PC-3 (cell line): Measurements from ENCODE around the gene POLR3B.

ENCODE experiments used
- EZH2 ChIP-seq: fragments of 300-600 bp; sonication (generic); IDR thresholded peaks from one replicate; pipeline ENCODE4 v1.6.1; 2017; ENCODE audit warnings: antibody characterized with exemption, mild to moderate bottlenecking, low read length; ENCODE audit not compliant: unreplicated experiment
- EZH2phosphoT487 ChIP-seq: fragments of 300-600 bp; sonication (generic); IDR thresholded peaks from 2 replicates; pipeline ENCODE4 v1.6.1; 2018; ENCODE audit warnings: mild to moderate bottlenecking, antibody characterized with exemption, low read length, borderline replicate concordance
- TF ChIP-seq, protein P1 (sequence below): fragments of 300-600 bp; sonication (generic); conservative IDR thresholded peaks from 2 replicates; pipeline ENCODE4 v1.5.1; 2017; ENCODE audit warnings: antibody characterized with exemption, low read depth, mild to moderate bottlenecking, low read length

DNA sequence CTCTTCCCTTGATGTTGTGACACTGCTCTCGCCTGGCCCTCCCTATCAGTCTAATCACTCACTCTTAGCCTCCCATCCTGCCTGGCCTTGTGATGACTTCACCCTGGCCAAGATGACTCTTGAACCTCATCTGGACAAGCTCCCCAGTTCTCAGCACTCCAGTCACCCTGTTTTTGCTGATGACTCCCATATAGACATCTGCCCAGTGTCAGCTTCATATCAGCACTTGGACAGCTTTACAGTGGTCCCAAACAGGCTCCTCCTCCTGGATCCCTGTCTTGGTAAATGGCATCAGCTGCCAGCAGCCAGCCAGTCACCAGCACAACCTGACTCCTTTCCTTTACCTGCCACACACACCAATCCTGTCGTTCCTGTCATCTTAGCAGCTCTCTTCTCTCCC lies 104.2 kb downstream of the POLR3B start:
- no peak for TF ChIP-seq EZH2
- TF ChIP-seq, protein P1, sequence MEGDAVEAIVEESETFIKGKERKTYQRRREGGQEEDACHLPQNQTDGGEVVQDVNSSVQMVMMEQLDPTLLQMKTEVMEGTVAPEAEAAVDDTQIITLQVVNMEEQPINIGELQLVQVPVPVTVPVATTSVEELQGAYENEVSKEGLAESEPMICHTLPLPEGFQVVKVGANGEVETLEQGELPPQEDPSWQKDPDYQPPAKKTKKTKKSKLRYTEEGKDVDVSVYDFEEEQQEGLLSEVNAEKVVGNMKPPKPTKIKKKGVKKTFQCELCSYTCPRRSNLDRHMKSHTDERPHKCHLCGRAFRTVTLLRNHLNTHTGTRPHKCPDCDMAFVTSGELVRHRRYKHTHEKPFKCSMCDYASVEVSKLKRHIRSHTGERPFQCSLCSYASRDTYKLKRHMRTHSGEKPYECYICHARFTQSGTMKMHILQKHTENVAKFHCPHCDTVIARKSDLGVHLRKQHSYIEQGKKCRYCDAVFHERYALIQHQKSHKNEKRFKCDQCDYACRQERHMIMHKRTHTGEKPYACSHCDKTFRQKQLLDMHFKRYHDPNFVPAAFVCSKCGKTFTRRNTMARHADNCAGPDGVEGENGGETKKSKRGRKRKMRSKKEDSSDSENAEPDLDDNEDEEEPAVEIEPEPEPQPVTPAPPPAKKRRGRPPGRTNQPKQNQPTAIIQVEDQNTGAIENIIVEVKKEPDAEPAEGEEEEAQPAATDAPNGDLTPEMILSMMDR: no peak
- no peak for TF ChIP-seq EZH2phosphoT487
